ENCODE data around the gene ADM2. TPM values are rescaled to one million over a fixed set of nuclear protein-coding genes. Genes with fewer than 3 reads are reported as not detected.
A peak's percentile ranks its signal among the peaks of the same experiment; 100 is the strongest.

The ADM2 gene
- total RNA-seq, 2 donors from 2014 or later, result 2.6 to 6.7 TPM

DNA sequence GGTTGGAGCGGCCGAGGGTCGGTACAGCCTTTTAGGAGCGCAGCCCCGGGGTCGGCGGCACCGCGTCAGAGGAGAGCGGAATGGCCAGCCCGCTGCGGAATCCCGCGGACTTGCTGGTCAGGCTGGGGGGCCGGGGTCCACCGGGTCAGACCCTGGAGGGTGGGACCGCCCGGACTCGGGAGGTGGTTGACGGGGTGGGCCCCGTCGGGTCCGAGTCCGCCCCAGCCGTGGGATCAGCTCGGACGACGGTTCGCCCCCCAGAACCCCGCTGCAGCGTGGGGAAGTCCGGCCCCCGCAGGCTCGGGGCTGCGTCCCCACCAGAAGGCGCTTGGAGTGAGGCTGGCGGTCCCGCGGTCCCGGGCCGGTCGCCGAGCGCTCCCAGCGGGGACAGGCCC is 301 bp upstream of the ADM2 start:
- no peaks in the 10 kb centered on the region for H3K36me3 Mint-ChIP-seq
- H3K4me1 Mint-ChIP-seq (ENCODE audit: low read depth in 2 of 2), result peaks cover 3% of the 10 kb centered on the region in 2 donors
- H3K4me3 Mint-ChIP-seq, result no peak overlapping the region
- ATAC-seq, result no peak
- H3K27ac Mint-ChIP-seq, result no peak overlapping the region
- no peaks in the 10 kb centered on the region for H3K9me3 Mint-ChIP-seq
- peaks cover 0 to 3% of the 10 kb centered on the region in 2 donors for H3K27me3 Mint-ChIP-seq
- DNase-seq (ENCODE audit: low spot score), result no peak

DNA sequence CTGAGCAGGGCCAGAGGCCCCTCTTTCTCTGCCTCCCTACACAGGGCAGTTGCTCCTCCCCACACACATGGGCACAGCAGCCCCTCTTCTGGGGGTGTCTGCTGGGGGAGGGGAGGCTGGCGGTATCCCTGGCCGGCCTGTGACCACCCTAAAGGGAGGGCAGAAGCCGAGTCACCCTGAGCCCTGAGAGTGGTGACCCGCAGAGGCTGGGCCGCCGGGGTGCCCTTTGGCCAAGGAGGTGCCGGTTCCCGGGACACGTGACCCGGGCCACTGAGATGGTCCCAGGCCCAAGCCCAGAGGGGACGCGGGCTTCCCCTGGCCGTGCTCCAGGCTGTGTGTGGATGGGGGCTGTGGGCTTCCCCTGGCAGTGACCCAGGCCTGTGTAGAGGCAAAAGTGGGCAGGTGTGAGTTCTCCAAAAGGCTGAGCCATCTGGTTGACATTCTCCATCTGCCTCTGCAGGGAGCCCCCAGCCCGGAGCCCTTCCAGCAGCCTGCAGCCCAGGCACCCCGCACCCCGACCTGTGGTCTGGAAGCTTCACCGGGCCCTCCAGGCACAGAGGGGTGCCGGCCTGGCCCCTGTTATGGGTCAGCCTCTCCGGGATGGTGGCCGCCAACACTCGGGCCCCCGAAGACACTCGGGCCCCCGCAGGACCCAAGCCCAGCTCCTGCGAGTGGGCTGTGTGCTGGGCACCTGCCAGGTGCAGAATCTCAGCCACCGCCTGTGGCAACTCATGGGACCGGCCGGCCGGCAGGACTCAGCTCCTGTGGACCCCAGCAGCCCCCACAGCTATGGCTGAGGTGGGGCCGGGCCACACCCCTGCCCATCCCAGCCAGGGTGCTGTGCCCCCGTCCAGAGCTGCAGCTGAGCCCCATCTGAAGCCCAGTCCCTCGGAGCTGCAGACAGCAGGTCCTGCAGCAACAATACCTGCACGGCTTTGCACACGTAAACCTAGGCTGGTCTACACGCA is 1.0 kb downstream of the ADM2 start:
- Mint-ChIP-seq H3K9me3 (no peaks in the 10 kb centered on the region), H3K36me3 (no peaks in the 10 kb centered on the region), H3K4me3 (peak overlapping the region; percentile 42), H3K27me3 (no peaks in the 10 kb centered on the region), H3K27ac (no peak overlapping the region), H3K4me1 (ENCODE audit: low read depth in 2 of 2) (peaks cover 3% of the 10 kb centered on the region in 2 donors)
- ATAC-seq (no peak), DNase-seq (ENCODE audit: low spot score) (no peak)

DNA sequence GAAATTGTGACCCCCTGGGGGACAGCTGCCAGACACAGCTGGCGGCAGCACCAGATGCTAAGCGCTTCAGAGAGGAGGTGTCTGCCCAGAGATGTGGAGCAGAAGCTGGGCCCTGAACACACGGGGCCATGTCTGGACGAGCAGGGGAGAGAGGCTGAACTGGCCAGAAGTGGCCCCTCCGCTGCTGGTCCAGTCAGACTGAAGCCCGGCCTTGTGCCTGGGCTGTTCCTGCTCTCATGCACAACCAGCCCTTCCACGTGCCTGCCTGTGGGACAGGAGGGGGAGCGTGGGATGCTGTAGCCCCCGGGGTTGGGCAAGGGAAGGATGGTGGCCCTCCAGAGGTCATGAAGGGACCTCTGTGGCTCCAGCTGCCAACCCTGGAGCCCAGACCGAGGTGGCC is 1.8 kb downstream of the ADM2 start:
- no peaks in the 10 kb centered on the region for H3K36me3 Mint-ChIP-seq
- DNase-seq (ENCODE audit: low spot score), result no peak
- H3K4me1 Mint-ChIP-seq (ENCODE audit: low read depth in 2 of 2), result peaks cover 3% of the 10 kb centered on the region in 2 donors
- H3K27ac Mint-ChIP-seq, result no peak overlapping the region
- no peaks in the 10 kb centered on the region for H3K27me3 Mint-ChIP-seq
- H3K4me3 Mint-ChIP-seq, result no peak overlapping the region
- ATAC-seq, result no peak
- no peaks in the 10 kb centered on the region for H3K9me3 Mint-ChIP-seq

DNA sequence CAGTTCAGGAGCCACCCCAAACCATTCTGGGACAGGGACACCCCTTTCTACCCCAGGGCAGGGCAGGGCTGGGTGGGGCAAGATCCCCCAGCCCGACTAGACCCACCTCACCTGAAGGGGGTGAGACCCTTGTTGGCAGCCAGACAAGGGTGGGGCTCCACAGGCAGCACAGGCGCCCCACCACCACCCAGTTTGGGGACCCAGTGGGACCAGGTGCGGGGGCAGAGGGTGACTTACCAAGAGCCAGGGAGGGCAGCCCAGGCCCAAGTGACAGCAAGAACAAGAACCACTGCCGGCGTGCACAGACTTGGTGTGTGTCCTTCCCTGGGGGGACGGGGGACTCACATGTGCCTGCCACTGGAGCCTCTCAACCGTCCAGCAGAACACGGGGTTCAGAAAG is 2.2 kb downstream of the ADM2 start:
- ATAC-seq (no peak), DNase-seq (ENCODE audit: low spot score) (no peak)
- Mint-ChIP-seq H3K36me3 (no peaks in the 10 kb centered on the region), H3K27me3 (no peaks in the 10 kb centered on the region), H3K27ac (no peak overlapping the region), H3K9me3 (no peaks in the 10 kb centered on the region), H3K4me1 (ENCODE audit: low read depth in 2 of 2) (peaks cover 3% of the 10 kb centered on the region in 2 donors), H3K4me3 (no peak overlapping the region)

DNA sequence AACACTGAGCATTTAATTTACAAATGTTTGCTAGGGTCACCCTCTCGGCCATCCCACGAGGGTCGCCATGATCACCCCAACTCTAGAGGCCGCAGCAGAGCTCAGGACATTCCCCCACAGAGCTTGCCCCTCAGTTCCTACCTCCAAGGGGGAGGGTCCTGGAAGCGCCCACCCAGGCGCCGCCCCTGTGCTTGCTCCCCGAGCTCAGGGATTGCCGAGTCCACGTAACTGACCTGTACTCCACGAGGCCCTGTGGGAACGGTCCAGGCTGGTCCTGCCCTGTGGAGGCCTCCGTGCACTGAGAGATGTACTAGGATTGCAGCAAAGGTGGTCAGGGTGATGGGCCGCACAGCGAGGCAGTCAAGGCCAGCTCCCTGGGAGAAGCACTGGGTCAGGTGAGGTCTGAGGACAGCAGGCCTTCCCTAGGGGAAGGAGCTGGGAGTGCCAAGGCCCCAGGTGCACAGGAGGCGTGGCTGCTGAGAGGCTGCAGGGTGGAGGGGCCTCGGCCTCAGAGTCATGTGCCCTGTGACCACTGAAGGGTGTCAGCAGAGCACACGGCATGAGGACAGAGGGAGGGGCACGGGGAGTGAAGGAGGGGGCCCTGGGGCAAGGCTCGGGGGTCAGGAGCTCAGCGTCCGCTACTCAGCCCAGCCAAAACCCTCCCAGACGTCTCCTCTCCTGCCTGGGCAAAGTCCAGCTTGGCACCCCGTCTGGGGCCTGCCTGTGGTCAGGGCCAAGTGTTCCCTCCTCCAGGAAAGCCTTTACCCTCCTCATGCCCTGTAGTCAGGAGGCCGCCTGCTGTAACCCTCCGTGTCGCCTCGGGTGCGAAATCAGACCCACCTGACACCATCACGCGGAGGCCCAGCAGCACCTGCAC is 2.9 kb downstream of the ADM2 start:
- Mint-ChIP-seq H3K9me3 (no peaks in the 10 kb centered on the region), H3K4me3 (no peak overlapping the region), H3K27me3 (no peaks in the 10 kb centered on the region), H3K36me3 (no peaks in the 10 kb centered on the region), H3K27ac (no peak overlapping the region), H3K4me1 (ENCODE audit: low read depth in 2 of 2) (peaks cover 3% of the 10 kb centered on the region in 2 donors)
- ATAC-seq (no peak), DNase-seq (ENCODE audit: low spot score) (no peak)

DNA sequence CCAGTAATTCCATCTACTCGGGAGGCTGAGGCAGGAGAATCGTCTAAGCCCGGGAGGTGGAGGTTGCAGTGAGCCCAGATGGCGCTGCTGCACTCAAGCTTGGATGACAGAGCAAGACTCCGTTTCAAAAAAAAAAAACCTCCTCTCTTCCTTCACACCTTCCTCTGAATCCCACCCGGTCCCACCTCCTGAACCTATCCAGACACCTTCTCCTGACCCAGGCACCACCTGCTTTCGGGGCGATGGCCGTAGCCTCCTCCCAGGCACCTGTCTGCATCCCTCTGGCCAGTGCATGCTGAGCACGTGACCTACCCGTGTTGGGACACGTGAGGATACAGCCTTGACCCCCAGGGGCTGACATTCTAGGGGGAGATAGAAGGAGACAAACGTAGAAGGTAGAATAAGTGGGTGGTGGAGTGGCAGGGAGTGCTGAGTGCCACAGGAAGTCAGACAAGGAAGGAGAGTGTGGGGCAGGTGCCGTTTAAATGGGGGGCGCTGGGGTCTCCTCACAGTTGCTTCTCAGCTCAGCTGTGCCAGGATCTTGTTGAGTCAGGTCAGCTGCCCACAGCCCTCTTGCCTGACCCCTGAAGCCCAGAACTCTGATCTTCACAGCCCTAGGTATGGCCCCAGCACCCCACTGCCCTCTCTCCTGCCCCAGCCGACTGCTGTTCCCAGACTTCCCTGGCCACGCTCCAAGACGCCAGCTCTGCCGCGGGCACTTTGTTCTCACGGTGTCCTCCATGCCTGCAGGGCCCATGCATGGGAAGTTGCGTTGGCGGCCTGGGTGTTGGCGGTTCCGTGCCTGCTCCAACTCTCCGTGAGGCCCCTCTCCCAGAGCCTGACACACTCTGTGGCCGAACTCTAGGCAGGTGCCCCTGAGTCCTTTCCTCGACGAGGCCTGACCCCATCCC is 4.1 kb downstream of the ADM2 start:
- Mint-ChIP-seq H3K9me3 (no peaks in the 10 kb centered on the region), H3K36me3 (no peaks in the 10 kb centered on the region), H3K4me1 (ENCODE audit: low read depth in 2 of 2) (no peaks in the 10 kb centered on the region), H3K27ac (no peak overlapping the region), H3K4me3 (no peak overlapping the region), H3K27me3 (no peaks in the 10 kb centered on the region)
- DNase-seq (ENCODE audit: low spot score), result no peak
- ATAC-seq, result no peak

DNA sequence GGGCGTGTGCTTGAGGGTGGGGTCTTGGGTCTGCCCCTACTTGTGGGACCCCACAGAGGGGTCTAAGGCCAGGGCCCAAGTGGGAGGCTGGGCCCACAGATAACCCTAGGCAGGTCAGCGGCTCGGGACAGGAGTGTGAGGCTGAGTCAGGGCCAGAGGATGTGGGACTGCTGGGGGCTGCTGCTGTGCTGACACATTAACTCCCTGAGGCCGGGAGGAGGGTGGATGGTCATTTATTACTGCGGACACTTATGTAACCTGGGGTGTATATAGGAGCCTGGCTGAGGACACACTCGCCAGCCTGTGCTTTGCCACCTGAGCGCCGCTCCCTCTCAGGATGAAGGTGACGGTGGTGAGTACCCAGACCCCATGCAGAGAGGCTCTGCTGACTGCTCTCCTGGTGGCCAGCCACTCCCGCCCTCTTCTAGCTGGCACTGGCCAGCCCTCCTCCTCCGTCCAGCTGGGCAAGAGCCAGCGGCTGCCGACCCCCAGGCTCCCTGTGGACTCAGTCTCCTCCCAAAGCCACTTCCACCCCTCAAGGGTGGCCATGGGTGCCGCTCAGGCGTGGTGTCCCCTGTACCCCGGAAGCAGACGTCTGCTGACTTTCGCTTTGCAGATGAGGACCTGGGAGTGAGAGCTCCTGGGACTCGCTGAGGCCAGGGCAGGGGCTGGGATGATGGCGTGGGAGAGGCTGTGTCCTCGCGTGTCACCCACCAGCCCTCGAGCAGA is 5.4 kb downstream of the ADM2 start, which contains the start of gene MIOX:
Gene MIOX, plus strand, starts transcription at position 299 of the 729 bp plus-strand sequence. Its CDS starts 39 bp downstream, at position 338.
- no peak for ATAC-seq
- DNase-seq (ENCODE audit: low spot score), result no peak
- Mint-ChIP-seq H3K27me3 (peaks cover 0 to 4% of the 10 kb centered on the region in 2 donors), H3K4me3 (no peak within 1 kb of the TSS), H3K27ac (no peak within 1 kb of the TSS), H3K9me3 (no peaks in the 10 kb centered on the region), H3K4me1 (ENCODE audit: low read depth in 2 of 2) (peaks cover 5 to 6% of the 10 kb centered on the region in 2 donors), H3K36me3 (no peaks in the 10 kb centered on the region)

DNA sequence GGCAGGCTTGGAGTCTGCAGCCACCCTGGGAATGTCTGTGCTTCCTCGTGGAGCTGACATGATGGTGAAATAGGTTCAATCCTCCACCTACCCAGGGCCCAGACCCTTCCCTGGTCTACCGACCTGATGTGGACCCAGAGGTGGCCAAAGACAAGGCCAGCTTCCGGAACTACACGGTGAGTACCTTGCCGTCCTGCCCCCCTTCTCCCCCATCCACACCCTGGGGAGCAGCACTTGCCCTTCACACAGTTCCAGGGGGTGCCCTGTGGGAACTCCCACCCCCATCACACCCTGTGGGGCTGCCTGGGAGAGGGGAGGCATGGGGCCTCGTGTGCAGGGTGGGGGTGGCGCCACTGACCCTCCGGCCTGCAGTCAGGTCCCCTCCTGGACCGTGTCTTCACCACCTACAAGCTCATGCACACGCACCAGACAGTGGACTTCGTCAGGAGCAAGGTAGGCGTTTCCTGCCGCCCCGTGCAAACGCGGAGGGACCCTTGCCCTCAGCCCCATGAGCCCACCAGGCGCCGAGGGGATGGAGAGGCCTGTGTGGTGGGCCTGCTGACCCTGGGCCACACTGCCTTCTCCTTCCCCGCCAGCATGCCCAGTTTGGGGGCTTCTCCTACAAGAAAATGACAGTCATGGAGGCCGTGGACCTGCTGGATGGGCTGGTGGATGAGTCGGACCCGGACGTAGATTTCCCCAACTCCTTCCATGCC is 6.1 kb downstream of the ADM2 start:
- Mint-ChIP-seq H3K36me3 (no peaks in the 10 kb centered on the region), H3K9me3 (no peaks in the 10 kb centered on the region), H3K4me1 (ENCODE audit: low read depth in 2 of 2) (peaks cover 5 to 6% of the 10 kb centered on the region in 2 donors), H3K4me3 (no peak overlapping the region), H3K27me3 (peaks cover 0 to 4% of the 10 kb centered on the region in 2 donors), H3K27ac (no peak overlapping the region)
- no peak for ATAC-seq
- no peak for DNase-seq (ENCODE audit: low spot score)

DNA sequence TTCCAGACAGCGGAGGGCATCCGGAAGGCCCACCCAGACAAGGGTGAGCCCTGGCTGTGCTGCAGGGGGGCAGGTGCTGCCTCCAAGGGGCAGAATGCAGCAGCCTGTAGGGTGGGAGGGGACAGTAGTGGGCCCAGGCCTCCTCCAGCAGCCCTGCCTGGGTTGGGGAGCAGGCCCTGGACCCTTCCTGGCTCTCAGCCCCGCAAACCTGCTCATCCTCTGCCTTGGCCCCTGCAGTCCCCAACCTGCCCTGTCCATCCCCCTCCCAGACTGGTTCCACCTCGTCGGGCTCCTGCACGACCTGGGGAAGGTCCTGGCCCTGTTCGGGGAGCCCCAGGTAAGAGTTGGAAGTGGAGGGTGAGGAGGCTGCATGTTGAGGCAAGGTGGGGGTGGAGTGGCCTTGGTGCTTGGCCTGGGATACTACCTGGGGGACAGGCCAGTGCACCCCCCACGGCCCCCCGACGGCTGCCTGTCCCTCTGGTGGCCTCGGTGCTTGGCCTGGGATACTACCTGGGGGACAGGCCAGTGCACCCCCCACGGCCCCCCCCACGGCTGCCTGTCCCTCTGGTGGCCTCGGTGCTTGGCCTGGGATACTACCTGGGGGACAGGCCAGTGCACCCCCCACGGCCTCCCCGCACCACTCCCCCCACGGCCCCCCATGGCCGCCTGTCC is 6.8 kb downstream of the ADM2 start:
- Mint-ChIP-seq H3K27me3 (peaks cover 0 to 4% of the 10 kb centered on the region in 2 donors), H3K9me3 (no peaks in the 10 kb centered on the region), H3K4me1 (ENCODE audit: low read depth in 2 of 2) (peaks cover 5 to 6% of the 10 kb centered on the region in 2 donors), H3K27ac (no peak overlapping the region), H3K36me3 (no peaks in the 10 kb centered on the region), H3K4me3 (no peak overlapping the region)
- no peak for DNase-seq (ENCODE audit: low spot score)
- ATAC-seq, result peak in 1 of 2 donors; percentile 11

DNA sequence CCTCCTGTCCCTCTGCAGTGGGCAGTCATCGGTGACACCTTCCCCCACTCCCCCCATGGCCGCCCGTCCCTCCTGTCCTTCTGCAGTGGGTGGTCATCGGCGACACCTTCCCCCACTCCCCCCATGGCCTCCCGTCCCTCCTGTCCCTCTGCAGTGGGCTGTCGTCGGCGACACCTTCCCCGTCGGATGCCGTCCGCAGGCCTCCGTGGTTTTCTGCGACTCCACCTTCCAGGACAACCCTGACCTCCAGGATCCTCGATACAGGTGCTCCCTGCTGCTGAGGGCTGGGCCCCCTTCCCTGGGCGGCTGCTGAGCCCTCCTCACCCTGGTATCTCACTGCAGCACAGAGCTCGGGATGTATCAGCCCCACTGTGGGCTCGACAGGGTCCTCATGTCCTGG is 7.5 kb downstream of the ADM2 start:
- Mint-ChIP-seq H3K36me3 (no peaks in the 10 kb centered on the region), H3K27ac (no peak overlapping the region), H3K4me3 (no peak overlapping the region), H3K4me1 (ENCODE audit: low read depth in 2 of 2) (peaks cover 5 to 6% of the 10 kb centered on the region in 2 donors), H3K27me3 (peaks cover 0 to 4% of the 10 kb centered on the region in 2 donors), H3K9me3 (no peaks in the 10 kb centered on the region)
- no peak for ATAC-seq
- no peak for DNase-seq (ENCODE audit: low spot score)

DNA sequence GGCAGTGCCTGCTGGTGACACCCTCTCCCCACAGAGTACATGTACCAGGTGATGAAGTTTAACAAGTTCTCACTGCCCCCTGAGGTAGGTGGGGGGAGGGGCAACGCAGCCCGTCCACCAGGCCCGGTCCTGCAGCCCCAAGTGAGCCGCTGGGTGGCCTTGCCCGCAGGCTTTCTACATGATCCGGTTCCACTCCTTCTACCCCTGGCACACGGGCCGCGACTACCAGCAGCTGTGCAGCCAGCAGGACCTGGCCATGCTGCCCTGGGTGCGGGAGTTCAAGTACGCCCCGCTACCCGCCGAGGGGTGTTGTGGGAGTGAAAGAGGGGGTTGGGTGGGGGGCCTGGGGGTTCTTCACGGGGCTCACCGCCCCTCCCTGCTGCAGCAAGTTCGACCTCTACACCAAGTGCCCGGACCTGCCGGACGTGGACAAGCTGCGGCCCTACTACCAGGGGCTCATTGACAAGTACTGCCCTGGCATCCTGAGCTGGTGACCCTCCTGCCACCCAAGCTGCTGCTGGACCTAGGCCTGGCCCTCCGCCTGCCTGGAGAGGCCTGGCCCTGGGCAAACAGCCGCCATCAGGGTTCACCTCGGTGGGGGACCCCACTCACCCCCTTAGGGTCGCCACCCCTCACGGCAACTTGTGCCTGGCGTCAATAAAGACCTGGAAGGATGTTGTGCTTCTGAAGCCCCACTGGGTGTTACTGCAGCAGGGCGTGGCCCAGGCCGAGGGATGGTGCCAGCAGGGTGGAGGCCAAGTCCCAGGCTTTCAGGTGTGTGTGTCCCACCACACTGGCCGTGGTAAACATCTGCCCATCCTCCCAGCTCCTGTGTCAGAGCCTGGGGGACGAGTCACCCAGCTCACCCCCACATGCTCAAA is 8.3 kb downstream of the ADM2 start:
- no peak overlapping the region for H3K27ac Mint-ChIP-seq
- peaks cover 0 to 4% of the 10 kb centered on the region in 2 donors for H3K27me3 Mint-ChIP-seq
- ATAC-seq (no peak), DNase-seq (ENCODE audit: low spot score) (no peak)
- H3K4me1 Mint-ChIP-seq (ENCODE audit: low read depth in 2 of 2), result peaks cover 5 to 6% of the 10 kb centered on the region in 2 donors
- H3K4me3 Mint-ChIP-seq, result no peak overlapping the region
- H3K36me3 Mint-ChIP-seq, result no peaks in the 10 kb centered on the region
- H3K9me3 Mint-ChIP-seq, result no peaks in the 10 kb centered on the region
